MG63 (cell line): ENCODE data around the gene ACOX3. TPM values are rescaled to one million over a fixed set of nuclear protein-coding genes. Genes with fewer than 3 reads are reported as not detected.
A peak's percentile ranks its signal among the peaks of the same experiment; 100 is the strongest.

Experiments
- DNase-seq: peaks from one replicate; pipeline ENCODE4 v3.0.0-alpha.2; 2020
- H3K27me3 ChIP-seq: fragments of 250-450 bp; sonication (Bioruptor Pico); 2 replicates; pipeline ENCODE4 v1.5.1; 2020; ENCODE audit warnings: mild to moderate bottlenecking, moderate library complexity
- H3K36me3 ChIP-seq: fragments of 250-450 bp; sonication (Bioruptor Pico); 2 replicates; pipeline ENCODE4 v1.5.1; 2020; ENCODE audit warnings: mild to moderate bottlenecking, moderate library complexity
- H3K4me3 ChIP-seq: fragments of 250-450 bp; sonication (Bioruptor Pico); 2 replicates; pipeline ENCODE4 v1.5.1; 2020; ENCODE audit warnings: mild to moderate bottlenecking, moderate library complexity
- H3K9me3 ChIP-seq: fragments of 250-450 bp; sonication (Bioruptor Pico); 2 replicates; pipeline ENCODE4 v1.5.1; 2020; ENCODE audit warnings: mild to moderate bottlenecking, moderate library complexity
- total RNA-seq: library from RNA; depleted of rRNA; stranded (reverse); fragments of >200 nt; shearing (Covaris generic); gene quantifications from 2 replicates; pipeline ENCODE4 v1.2.3, GENCODE V29; 2014; ENCODE audit warnings: low replicate concordance

The ACOX3 gene
- total RNA-seq, 1 experiment from 2014 or later, result 20.3 TPM

DNA sequence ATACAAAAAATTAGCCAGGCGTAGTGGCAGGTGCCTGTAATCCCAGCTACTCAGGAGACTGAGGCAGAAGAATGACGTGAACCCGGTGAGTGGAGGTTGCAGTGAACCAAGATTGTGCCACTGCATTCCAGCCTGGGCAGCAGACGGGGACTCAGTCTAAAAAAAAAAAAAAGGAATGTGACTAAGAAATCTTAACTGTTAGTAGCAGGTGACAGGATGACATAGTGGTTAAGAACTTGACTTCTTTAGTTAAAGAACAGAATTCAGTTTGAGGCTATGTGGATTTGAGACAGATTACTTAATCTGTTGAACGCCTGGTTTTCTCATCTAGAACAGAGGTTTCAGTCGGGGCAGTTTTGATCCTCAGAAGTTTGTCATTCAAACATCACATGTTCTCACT, 3.3 kb upstream of the ACOX3 start:
- DNase-seq, result no peak
- Histone ChIP-seq H3K4me3 (no peak overlapping the region), H3K36me3 (no peaks in the 10 kb centered on the region), H3K27me3 (no peaks in the 10 kb centered on the region), H3K9me3 (no peaks in the 10 kb centered on the region)

DNA sequence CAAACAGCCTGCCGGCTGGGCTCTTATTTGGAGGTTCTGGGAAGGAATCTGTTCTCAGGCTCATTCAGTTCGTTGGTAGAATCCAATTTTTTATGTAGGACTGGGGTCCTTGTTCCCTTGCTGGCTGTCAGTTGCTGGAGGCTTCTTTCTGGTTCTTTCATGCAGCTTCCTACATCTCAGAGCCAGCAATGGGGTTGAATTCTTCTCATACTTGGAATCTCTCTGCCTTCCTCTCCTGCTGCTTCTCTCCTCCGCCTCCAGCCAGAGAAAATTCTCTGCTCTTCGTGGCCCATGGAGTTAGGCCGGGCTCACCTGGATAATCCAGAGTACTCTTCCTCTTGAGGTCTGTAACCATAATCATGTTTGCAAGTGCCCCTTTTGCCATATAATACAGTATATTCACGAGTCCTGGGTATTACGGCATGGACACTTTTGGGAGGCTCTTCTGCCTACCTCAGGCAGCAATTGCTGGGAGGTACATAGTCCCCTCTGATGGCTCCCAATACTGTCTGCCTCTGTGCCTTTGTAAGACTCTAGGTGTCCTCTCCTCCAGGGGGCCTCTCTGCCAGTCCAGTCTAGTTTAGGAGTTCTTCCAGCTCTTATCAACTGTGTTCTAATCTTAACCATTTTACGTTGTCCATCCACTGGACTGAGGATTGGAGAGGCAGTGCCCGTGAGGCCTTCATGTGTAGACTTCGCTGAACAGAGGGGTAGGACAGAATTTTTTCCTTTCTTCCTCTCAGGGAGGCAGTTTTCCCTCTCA, 2.3 kb upstream of the ACOX3 start:
- Histone ChIP-seq H3K9me3 (no peaks in the 10 kb centered on the region), H3K4me3 (no peak overlapping the region), H3K36me3 (no peaks in the 10 kb centered on the region), H3K27me3 (no peaks in the 10 kb centered on the region)
- no peak for DNase-seq

DNA sequence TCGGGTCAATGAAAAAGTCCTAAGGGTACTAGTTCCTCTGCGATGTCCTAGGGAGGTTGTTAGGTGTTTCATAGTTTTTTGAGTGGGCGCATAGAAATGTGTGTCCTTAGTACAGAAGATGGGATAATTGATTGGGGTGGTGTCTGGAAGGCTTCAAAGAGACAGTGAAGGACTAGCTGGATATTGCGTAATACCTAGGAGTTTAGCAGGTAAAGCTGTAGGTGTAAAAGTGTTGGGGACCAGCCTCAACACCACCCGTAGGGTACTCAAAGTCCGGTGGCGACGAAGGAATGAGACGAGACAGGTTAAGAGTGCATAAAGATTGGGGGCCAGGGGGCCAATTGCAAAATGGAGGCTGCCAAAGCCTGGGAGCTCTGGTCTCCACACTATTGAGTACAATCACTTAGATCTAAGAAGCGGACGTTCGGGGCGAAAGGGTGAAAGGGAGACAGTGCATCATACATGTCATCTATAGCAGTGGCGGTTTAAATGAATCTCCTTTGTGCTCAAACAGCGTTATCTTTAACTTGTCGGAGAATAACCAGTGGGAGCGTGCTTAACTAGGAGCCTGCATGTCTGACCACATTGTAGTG, 1.1 kb upstream of the ACOX3 start:
- DNase-seq, result no peak
- H3K4me3 ChIP-seq, result peak overlapping the region; percentile 62
- H3K27me3 ChIP-seq, result no peaks in the 10 kb centered on the region

DNA sequence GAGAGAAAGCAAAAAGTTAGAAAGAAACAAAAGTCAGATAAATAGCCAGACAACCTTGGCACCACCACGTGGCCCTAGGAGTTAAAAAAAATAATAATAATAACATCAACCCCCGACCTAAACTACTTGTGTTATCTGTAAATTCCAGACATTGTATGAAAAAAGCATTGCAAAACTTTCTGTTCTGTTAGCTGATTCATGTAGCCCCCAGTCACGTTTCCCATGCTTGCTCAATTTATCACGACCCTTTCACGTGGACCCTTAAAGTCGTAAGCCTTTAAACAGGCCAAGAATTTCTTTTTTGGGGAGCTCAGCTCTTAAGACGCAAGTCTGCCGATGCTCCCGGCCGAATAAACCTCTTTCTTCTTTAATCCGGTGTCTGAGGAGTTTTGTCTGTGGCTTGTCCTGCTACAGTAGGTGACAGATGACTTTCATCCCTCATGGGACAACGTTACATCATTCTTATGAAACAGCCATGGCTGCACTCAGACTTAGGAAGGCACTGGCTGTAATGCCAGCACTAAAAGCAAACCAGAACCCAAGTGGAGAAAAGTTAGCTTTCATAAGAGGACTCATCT, 520 bp downstream of the ACOX3 start:
- no peak for DNase-seq
- H3K9me3 ChIP-seq, result no peaks in the 10 kb centered on the region
- no peaks in the 10 kb centered on the region for H3K27me3 ChIP-seq
- peak overlapping the region; percentile 62 for H3K4me3 ChIP-seq
- no peaks in the 10 kb centered on the region for H3K36me3 ChIP-seq

More for the DNA sequence above, 1.1 kb upstream of the ACOX3 start:
- Histone ChIP-seq H3K36me3 (no peaks in the 10 kb centered on the region), H3K9me3 (no peaks in the 10 kb centered on the region)

DNA sequence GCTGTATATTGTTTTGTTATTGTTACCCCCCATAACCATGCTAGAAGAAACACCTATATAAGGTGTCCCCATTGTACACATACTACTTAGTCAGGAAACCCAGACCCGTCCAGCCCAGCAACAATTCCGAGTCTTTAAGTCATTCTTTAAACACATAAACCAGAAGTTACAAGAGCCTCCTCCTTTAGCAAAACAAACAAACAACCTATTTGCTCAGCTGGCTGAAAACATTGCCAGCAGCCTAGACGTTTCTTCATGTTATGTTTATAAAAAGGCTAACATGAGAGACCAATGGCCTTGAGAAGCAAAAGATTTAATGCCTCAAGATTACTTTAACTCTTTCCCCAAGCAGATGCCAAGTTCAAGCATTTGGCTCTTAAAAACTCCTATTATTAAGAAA, 1.4 kb downstream of the ACOX3 start:
- peak overlapping the region; percentile 62 for H3K4me3 ChIP-seq
- peak; percentile 1 for DNase-seq
- H3K9me3 ChIP-seq, result no peaks in the 10 kb centered on the region
- H3K27me3 ChIP-seq, result no peaks in the 10 kb centered on the region
- no peaks in the 10 kb centered on the region for H3K36me3 ChIP-seq

DNA sequence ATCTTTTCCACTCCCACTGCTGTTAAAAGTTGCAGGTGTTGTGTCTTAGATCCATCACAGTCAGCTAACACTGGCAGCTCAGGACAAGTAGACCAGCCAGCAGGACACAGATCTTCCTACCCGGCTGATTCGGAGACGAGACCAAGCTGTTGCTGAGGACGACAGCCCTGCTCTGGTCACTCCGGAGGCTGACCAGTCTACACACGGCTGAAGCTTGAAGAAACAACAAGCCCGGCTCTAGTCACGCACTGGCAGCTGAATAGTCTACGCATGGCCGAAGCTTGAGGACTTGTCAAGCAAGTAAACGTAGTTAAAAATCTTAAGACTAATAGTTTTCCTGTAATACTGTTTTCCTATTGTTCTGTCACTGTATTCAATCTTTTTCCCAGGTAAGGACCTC, 1.8 kb downstream of the ACOX3 start:
- H3K27me3 ChIP-seq, result no peaks in the 10 kb centered on the region
- no peaks in the 10 kb centered on the region for H3K36me3 ChIP-seq
- DNase-seq, result no peak
- no peak overlapping the region for H3K4me3 ChIP-seq
- H3K9me3 ChIP-seq, result no peaks in the 10 kb centered on the region

DNA sequence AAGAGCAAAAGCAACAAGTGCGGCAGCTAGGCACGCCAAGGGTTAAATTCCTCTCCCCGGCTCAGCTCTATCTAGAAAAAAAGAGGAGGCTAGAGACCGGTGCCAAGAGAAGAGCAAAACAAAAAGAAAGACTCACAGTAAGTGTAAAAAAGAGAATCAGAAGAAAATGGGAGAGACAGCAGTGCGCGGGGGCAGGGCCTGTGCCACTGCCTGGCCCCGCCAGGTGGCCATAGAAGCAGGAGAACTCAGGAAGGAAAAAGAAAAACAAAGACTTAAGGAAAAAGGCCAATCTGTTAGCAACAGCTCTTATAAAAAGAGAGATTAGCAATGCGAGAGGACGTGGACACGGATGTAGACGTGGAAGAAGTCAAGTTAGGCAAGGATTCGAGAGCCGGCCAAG, 3.2 kb downstream of the ACOX3 start:
- no peak overlapping the region for H3K4me3 ChIP-seq
- DNase-seq, result no peak
- no peaks in the 10 kb centered on the region for H3K9me3 ChIP-seq
- H3K27me3 ChIP-seq, result no peaks in the 10 kb centered on the region
- H3K36me3 ChIP-seq, result no peaks in the 10 kb centered on the region

DNA sequence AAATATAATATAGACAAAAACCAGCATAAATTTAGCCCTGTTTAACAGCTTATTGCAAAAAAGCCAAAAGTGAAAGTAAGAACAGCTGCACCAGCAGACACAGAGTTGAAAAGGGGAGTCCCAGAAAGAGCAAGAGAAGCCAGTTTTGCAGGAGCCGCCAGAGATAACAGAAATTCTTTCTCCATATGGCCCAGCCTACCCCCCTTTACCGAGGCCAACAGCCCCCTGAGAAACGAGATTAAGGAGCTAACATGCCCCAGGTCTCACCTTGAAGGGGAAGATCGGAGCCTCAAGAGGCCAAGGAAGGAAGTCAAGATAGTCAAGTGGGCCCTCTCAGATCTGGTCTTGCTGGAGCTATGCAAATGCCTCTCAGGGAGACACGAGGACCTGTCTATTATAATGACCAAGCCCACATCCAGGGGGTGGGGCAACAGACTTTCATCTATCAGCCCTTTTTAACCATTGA, 4.8 kb downstream of the ACOX3 start:
- Histone ChIP-seq H3K4me3 (no peak overlapping the region), H3K9me3 (no peaks in the 10 kb centered on the region), H3K36me3 (no peaks in the 10 kb centered on the region), H3K27me3 (no peaks in the 10 kb centered on the region)
- no peak for DNase-seq

DNA sequence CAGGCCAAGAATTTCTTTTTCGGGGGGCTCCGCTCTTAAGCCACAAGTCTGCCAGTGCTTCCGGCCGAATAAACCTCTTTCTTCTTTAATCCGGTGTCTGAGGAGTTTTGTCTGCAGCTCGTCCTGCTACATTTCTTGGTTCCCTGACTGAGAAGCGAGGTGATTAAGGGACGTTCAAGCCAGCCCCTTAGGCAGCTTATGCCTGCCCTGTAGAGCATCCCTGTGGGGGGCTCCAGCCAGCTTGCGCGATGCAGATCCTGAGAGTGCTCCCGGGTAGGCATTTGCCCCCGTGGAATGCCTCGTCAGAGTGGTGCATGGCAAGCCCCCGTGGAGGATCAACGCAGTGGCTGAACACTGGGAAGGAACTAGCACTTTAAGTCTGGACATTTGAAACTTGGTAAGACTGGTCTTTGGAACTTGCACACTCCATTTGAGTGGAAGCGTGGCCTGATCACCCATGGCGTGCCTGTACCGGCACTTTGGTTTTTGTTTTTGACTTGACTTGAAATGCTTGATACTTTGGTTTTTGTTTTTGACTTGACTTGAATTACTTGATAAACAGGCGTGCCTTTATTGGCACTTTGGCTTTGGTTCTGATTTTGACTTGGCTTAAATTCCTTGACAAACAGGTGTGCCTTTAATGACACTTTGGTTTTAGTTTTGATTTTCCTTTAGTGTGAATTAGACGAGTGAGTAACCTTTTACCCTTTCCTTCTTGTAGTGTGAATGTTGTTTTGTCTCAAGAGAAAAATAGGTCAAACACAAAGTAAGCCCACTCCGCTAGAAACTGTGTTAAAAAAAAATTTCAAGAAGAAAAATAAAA, 6.1 kb downstream of the ACOX3 start:
- no peak for DNase-seq
- Histone ChIP-seq H3K4me3 (no peak overlapping the region), H3K27me3 (no peaks in the 10 kb centered on the region), H3K9me3 (no peaks in the 10 kb centered on the region), H3K36me3 (no peaks in the 10 kb centered on the region)

DNA sequence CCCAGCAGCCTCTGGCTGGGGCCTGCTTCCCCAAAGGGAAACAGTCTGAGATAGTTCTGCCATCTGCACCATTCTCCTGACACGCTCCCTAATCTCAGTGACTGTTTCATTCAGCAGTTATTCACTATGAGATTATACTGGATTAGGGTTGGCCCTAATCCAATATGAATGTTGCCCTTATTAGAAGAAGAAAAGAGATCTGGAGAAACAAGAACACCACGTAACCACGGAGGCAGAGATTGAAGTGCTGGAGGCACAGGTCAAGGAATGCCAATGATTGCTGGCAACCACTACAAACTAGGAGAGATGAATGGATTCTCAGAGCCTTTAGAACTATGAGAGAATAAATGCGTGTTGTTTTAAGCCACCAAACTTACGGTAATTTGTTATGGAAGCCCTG, 7.4 kb downstream of the ACOX3 start:
- no peak overlapping the region for H3K4me3 ChIP-seq
- H3K9me3 ChIP-seq, result no peaks in the 10 kb centered on the region
- no peaks in the 10 kb centered on the region for H3K36me3 ChIP-seq
- DNase-seq, result no peak
- H3K27me3 ChIP-seq, result no peaks in the 10 kb centered on the region

DNA sequence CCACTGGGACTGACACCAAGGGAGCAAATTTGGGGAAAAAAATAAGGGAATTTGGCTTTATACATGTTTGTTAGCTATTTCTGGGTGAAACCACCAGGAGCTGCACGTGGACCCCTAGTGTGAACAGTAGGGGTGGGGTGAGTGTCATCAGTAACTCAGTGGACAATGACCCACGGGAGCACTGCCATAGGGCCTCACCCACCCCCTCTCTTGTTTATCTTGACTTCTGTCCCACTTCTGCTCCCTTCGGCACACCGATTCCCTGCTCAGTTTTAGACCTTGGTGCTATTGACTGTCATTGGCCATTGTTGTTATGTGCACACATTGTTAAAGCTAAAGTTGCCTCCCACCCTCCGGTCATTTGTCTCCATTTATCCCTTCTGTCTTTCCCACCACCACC, 9.0 kb downstream of the ACOX3 start:
- H3K27me3 ChIP-seq, result no peaks in the 10 kb centered on the region
- H3K4me3 ChIP-seq, result no peak overlapping the region
- no peaks in the 10 kb centered on the region for H3K9me3 ChIP-seq
- DNase-seq, result no peak
- no peaks in the 10 kb centered on the region for H3K36me3 ChIP-seq

DNA sequence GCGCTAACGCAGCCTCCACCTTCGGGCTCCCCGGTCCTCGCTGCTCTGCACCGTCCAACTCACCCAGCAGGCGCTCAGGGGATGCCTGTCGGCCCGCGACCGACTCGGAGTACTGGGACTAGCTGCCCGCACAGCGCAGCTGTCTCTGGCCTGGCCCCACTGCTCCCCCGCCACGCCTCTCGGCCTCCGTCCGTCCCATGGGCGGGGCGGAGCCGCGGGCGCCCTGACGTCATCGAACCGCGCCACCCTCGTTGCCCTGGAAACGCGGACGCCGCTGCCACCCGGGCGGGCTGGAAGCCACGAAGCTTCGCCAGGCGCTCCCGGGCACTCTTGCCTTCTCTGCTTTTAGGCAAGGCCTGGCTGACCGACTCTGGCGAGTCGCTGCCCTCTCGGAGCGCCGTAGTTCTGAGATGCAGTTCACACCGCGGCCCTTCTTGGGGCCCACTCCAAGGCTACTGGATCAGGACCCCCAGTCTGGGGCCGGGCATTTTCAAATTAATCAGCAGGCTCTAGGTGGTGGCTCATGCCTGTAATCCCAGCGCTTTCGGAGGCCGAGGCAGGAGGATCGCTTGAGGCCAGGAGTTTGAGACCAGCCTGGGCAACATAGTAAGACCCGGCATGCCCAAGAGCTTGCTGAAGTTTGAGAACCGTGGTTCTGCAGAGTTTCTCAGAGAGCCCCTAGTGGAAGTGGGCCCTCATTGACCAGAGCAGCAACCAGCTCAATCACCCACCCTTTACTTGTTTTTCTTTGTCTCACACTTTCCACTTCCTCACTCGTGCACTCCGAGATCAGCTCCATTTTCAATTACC, 12.0 kb downstream of the ACOX3 start:
- DNase-seq, result peak; percentile 80
- H3K27me3 ChIP-seq, result no peaks in the 10 kb centered on the region
- H3K9me3 ChIP-seq, result no peaks in the 10 kb centered on the region
- H3K36me3 ChIP-seq, result no peaks in the 10 kb centered on the region
- H3K4me3 ChIP-seq, result peak overlapping the region; percentile 66

DNA sequence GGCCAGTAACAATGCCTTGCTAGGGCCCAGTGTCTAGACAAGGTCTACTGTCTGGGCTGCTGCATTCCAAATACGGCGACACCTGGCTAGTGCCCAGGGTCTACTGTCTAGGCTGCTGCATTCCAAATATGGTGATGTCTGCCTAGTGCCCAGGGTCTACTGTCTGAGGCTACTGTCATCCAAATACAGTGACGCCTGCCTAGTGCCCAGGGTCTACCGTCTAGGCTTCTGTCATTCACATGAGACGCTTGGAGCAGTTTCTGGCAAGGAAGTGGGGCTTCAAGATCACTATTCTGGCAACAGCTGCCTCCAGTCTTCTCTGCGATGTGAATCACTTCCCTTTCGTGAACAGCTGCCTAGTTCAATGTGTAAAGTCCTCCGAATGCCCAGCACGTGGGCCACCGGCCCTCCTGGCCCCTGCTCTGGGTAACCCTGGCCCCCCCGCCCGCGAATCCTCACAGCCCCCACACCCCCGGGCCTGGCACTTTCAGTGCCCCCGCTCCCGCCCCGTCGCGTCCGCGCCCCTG, 12.7 kb downstream of the ACOX3 start:
- Histone ChIP-seq H3K4me3 (peak overlapping the region; percentile 66), H3K27me3 (no peaks in the 10 kb centered on the region), H3K9me3 (no peaks in the 10 kb centered on the region), H3K36me3 (no peaks in the 10 kb centered on the region)
- peak; percentile 77 for DNase-seq

DNA sequence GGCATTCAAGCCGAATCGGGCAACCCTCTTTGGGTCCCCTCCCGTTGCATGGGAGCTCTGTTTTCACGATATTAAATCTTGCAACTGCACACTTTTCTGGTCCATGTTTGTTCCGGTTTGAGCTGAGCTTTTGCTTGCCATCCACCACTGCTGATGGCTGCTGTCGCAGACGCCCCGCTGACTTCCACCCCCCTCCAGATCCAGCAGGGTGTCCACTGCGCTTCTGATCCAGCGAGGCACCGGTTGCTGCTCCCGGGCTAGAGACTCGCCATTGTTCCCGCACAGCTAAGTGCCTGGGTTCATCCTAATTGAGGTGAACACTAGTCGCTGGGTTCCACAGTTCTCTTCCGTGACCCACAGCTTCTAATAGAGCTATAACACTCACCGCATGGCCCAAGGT, 13.3 kb downstream of the ACOX3 start:
- H3K4me3 ChIP-seq, result peak overlapping the region; percentile 66
- no peaks in the 10 kb centered on the region for H3K9me3 ChIP-seq
- DNase-seq, result no peak
- no peaks in the 10 kb centered on the region for H3K36me3 ChIP-seq
- no peaks in the 10 kb centered on the region for H3K27me3 ChIP-seq

DNA sequence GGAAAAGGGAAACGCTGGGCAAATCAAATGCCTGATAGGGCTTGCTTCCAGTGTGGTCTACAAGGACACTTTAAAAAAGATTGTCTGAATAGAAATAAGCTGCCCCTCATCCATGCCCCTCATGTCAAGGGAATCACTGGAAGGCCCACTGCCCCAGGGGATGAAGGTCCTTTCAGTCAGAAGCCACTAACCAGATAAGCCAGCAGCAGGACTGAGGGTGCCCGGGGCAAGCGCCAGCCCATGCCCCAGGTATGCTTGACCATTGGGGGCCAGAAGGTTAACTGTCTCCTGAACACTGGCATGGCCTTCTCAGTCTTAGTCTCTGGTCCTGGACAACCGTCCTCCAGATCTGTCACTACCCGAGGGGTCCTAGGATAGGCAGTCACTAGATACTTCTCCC, 17.7 kb downstream of the ACOX3 start:
- DNase-seq, result no peak
- no peaks in the 10 kb centered on the region for H3K36me3 ChIP-seq
- no peaks in the 10 kb centered on the region for H3K9me3 ChIP-seq
- H3K27me3 ChIP-seq, result no peaks in the 10 kb centered on the region
- no peak overlapping the region for H3K4me3 ChIP-seq

DNA sequence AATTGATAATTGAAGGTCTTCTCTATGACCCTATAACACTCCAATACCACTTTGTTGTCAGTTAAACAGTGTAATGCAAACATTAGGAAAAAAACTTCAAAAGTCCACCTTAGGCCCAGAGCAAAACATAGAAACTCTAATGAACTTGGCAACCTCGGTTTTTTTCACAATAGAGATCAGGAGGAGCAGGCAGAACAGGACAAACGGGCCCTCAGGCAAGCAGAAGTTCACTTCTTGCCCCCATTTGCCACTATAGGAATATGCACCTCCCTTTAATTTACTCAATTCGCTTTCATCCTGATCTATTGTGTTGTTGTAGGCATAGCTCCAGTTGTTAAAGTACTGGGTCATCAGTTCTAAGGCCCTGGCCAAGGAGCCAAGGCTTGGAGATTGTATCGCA, 18.2 kb downstream of the ACOX3 start:
- H3K36me3 ChIP-seq, result no peaks in the 10 kb centered on the region
- no peaks in the 10 kb centered on the region for H3K9me3 ChIP-seq
- no peak for DNase-seq
- H3K27me3 ChIP-seq, result no peaks in the 10 kb centered on the region
- H3K4me3 ChIP-seq, result no peak overlapping the region
